CD4-positive, alpha-beta T cell treated with Interleukin-15 for 4 hours (primary cell): ENCODE data around the gene IMP3.

Experiments used
- DNase-seq: peaks from one replicate; pipeline ENCODE4 v3.0.0-alpha.2; 2020; ENCODE audit warnings: low spot score

IMP3 gene

GRCh38 chr15:75672646-75673425 lies 32.8 kb upstream of the IMP3 start:
- DNase-seq: no peak

DNA sequence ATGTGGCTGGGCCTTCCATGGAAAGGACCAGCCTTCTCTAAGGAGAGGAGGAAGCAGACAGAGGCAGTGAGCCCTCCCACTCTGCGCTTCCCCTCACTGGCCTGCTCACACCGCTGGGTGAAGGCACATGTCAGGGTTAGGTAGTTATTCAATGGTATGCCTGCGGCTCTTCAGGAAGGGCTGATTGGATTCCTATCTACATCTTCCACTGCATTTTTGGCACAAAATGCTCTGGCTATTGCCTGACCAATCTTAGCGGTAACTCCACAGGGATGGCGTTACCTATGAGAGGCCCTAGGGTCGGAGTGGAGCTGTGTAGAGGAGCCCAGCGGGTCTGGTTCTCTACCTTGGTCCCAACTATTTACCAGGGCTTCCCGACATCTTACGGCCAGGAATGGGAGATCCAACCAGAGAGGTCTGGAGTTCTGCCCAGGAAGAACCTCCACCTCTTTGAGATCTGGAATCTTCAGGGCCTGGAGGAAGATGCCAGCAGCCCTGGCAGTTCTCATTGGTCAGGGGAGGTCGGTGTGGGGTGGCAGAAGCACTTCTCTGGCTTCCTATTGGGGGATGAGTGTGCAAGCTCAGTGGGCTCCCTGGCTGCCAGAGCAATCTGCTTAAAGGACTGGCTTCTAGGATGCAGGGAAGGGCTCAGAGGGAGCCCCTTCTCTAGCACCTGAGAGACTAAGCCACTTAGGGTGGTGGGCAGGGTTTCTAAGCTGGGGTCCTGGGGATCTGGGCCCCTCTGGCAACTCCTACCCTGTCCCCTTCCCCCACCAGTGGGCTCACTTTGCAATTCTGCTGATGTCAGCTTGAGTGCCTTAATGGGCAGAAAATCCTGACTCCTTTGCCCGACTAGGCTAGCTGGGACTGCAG lies 31.9 kb upstream of the IMP3 start:
- DNase-seq: no peak

GRCh38 chr15:75669879-75670212 lies 29.8 kb upstream of the IMP3 start:
- no peak for DNase-seq

- no peak for DNase-seq
These were observed 29.3 kb upstream of the IMP3 start for GRCh38 chr15:75669191-75669878.

GRCh38 chr15:75666823-75667501 lies 26.9 kb upstream of the IMP3 start:
- DNase-seq: no peak

DNA sequence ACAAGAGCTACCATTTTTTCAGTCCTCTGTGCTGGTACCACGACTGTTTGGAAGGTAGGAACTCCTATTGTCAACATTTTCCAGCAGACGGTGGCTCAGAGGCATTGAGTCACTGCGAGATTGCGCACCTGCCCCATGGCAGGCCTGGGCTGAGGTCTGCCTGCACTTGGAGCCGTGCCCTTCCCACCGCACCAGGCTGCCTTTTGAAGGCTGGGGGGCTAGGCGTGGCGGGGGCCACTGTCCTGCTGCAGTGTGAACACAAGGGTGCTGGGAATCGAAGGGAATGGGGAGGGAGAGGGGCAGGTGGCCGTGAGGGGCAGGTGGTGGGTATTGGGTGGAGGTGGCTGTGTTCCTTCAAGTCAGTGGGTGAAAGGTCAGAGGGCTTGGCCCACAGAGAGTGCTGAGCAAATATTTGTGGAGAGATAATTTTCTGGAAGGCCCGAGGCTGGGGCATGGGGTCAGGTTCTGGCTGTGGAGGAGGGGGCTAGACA lies 24.0 kb upstream of the IMP3 start:
- no peak for DNase-seq

- no peak for DNase-seq
These were observed 22.9 kb upstream of the IMP3 start for GRCh38 chr15:75662823-75663519.

DNA sequence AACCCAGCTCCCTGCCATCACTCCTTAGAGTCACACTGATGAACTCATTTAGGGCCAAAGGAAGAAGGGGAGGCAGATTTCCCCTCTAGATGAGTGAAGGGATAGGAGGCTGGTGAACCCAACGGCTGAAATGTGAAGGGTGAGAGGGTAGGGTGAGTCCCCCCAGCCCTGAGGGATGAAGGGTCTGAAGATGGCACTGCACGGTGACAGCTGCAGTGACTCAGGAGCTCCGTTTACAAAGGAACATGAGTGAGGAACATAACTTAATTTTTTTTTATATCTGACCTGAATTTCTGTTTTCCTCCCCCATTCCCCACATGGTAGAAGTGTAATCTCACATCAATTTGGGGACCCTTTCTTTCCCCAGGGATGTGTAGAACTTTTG lies 21.7 kb upstream of the IMP3 start:
- DNase-seq: no peak

GRCh38 chr15:75661100-75661755 lies 21.2 kb upstream of the IMP3 start:
- DNase-seq: no peak

GRCh38 chr15:75659928-75660645 lies 20.1 kb upstream of the IMP3 start:
- no peak for DNase-seq

DNA sequence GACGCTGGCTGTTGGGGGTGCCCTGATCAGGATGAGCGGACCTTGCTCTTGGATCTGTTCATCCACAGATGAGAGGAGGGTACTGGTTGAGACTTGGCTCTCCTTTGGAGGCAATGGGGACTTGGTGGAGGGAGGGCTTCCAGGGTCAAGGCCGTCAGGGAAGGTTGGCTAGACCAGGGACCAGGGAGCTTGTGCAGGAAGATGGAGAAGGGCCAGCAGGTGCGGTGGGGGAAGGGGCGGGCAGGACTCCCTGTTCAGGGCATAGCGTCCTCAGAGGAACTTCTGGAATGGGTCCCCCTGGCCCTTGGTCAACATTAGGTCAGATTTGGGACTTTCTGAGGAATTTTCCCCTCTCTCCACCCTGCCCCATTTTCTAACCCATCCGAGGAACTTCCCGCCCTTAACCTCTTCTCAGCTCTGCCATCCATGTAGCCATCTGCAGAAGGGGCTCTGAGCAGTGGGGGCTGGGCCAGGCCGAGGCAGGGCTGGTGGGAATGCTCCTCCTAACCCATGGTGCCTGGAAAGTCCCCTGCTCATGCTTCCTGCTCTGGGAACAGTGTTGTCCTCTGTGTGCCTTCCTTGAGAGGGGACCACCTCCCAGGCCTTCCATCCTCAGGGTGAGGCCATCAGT lies 19.2 kb upstream of the IMP3 start:
- DNase-seq: no peak

- DNase-seq: no peak
These were observed 16.8 kb upstream of the IMP3 start for GRCh38 chr15:75656813-75657212.

DNA sequence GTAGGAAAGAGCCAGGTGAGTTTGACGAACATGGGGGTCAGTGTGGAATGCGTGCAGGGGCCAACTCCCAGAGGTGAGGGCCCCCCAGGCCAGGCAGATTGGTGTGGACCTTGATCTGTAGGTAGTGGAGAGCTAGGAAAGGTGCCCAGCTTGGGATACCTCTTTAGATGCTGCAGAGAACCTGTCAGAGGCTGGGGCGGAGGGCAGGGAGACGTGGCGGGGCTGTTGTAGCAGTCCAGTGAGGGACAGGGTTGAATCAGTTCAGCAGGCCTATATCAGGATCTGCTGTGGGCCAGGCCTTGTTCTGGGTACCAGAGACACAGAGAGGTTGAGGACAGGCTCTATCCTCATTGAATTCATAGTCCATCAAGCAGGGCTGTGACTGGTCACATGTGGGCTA lies 16.3 kb upstream of the IMP3 start:
- DNase-seq: no peak

DNA sequence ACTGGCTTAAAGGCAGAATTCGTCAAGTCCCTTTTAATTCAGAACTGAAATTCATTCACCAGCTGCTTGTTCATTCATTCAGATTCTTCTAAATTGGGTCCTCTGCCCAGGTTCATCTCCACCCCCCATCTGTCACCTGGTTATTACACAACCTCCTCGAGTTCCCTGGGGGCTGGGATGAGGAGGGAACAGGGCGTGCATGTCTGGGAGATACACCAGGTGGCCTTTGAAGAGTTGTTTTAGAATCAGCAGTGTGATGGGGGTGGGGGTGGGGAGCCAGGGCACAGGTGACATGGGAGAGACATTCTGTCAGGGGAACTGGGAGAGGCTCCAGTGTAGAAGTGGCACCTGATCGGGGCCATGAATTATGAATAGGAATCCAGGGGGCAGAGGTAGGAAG lies 15.9 kb upstream of the IMP3 start:
- DNase-seq: no peak

- DNase-seq: no peak
These were observed 14.3 kb upstream of the IMP3 start for GRCh38 chr15:75654201-75654907.

DNA sequence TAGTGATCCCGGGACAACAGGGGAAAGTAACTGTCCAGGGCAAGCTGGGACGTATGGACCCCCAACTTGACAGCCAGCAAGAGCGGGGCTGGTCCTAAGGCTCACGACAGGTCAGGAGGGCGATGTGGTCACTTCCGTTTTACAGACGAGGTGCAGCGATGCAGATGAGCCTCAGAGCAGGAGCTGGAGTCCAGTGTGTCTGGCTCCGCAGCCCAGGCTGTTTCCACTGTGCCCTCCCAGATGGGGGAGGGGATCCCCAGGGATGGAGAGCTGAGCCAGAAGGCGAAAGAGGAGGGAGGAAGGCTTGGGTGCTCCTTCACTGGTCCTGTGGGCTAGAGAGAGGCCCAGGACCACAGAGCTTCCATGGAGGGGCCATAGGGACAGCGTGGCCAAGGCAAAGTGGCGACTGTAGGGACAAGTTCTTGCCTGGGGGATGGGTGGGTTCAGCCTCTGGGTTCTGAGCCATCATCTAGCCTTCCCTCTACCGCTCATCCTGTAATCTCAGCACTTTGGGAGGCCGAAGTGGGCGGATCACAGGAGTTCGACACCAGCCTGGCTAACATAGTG lies 13.4 kb upstream of the IMP3 start:
- DNase-seq: no peak

DNA sequence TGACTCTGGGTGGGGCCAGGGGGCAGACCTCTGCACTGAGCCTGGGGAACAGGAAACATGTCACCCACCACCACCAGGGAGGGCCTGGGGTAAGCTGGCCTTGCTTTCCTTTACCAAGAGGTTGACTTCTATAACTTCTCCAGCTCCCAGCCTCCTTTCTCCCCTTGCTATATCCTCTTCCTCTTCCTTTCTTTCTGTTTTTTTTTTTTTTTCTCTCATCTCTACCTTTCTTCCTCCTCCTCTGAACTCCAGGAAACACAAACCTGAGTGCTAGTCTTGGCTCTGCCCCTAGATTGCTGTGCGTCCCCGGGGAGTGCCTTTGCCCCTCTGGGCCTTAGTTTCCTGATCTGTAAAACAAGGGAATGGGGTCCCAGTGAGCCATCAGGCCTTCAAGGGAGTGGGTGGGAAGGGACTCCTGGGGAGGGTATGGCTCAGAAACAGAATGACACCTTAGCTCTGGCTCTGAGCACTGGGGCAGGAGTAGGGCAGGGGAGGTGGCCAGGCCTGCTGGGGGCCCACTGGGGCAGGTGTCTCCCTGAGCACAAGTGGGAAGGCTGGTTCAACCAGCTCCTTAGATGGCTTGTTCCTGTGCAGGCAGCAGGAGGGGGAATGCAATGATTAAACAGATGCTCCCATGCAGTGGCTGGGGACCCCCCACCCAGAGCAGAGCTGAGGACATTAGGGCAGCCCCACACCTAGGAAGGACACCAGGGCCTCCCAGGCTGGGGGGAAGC lies 12.0 kb upstream of the IMP3 start:
- DNase-seq: no peak
